Common myeloid progenitor, CD34-positive (primary cell): ENCODE measurements around the gene L3MBTL1.
A peak's percentile ranks its signal among the peaks of the same experiment; 100 is the strongest.

Source experiments
- CTCF ChIA-PET: fragments of 350-600 bp; sonication (Branson Sonifier 250); formaldehyde crosslinking; loops from one replicate; lab custom pipeline; 2021; ENCODE audit warnings: antibody characterized with exemption; lab: Charles Lee
- POLR2A ChIA-PET: fragments of 350-600 bp; sonication (Branson Sonifier 250); formaldehyde crosslinking; loops from one replicate; lab custom pipeline; 2021; ENCODE audit warnings: antibody characterized with exemption; lab: Charles Lee
- DNase-seq, 3 donors: peaks; one replicate each; pipeline versions ENCODE4 v3.0.0 to v3.0.0-alpha.2; 2013
- H3K27ac ChIP-seq, 2 experiments: 1 replicate in 1 of 2; 2 replicates in 1 of 2; pipeline ENCODE4 v1.7.0; 2013; ENCODE audit warnings: inconsistent platforms in 2 of 2, low read length in 2 of 2, mild to moderate bottlenecking in 2 of 2, low read depth in 1 of 2, moderate library complexity in 1 of 2; ENCODE audit not compliant: severe bottlenecking in 2 of 2, insufficient read depth in 1 of 2, poor library complexity in 1 of 2
- H3K27me3 ChIP-seq, 5 experiments: replicated peaks in 2 of 5; 1 replicate in 3 of 5; 2 replicates in 2 of 5; pipeline versions ENCODE4 v1.6.1 to v1.7.0; 2013; ENCODE audit warnings: low read length in 4 of 5, mild to moderate bottlenecking in 2 of 5, moderate library complexity in 2 of 5, inconsistent platforms in 1 of 5; ENCODE audit not compliant: insufficient read depth in 5 of 5, control insufficient read depth in 4 of 5
- H3K36me3 ChIP-seq, 4 experiments: 1 replicate in 2 of 4; 2 replicates in 2 of 4; pipeline versions ENCODE4 v1.6.1 to v1.7.0; 2013; ENCODE audit warnings: low read length in 3 of 4, control low read depth in 1 of 4, mild to moderate bottlenecking in 1 of 4; ENCODE audit not compliant: control insufficient read depth in 4 of 4, insufficient read depth in 4 of 4
- H3K4me1 ChIP-seq, 4 experiments: 1 replicate in 3 of 4; 2 replicates in 1 of 4; pipeline versions ENCODE4 v1.6.1 to v1.7.1; 2013; ENCODE audit warnings: low read length in 3 of 4, mild to moderate bottlenecking in 3 of 4, control low read depth in 1 of 4, inconsistent platforms in 1 of 4, moderate library complexity in 1 of 4; ENCODE audit not compliant: control insufficient read depth in 4 of 4, insufficient read depth in 4 of 4; ENCODE audit errors: control extremely low read depth in 1 of 4
- H3K4me3 ChIP-seq, 7 experiments: 1 replicate in 4 of 7; 2 replicates in 3 of 7; pipeline versions ENCODE4 v1.5.1 to v1.7.0; 2013; ENCODE audit warnings: mild to moderate bottlenecking in 7 of 7, low read length in 6 of 7, moderate library complexity in 6 of 7, inconsistent platforms in 2 of 7, low read depth in 2 of 7, control low read depth in 1 of 7; ENCODE audit not compliant: insufficient read depth in 4 of 7, control insufficient read depth in 1 of 7; ENCODE audit errors: extremely low read depth in 1 of 7
- H3K9me3 ChIP-seq, 5 experiments: 1 replicate in 4 of 5; 2 replicates in 1 of 5; pipeline versions ENCODE4 v1.6.1 to v1.7.1; 2013; ENCODE audit warnings: low read length in 4 of 5, mild to moderate bottlenecking in 2 of 5, inconsistent platforms in 1 of 5, low read depth in 1 of 5, moderate library complexity in 1 of 5; ENCODE audit not compliant: control insufficient read depth in 4 of 5, insufficient read depth in 2 of 5; ENCODE audit errors: control extremely low read depth in 1 of 5
- WGBS: methylation state at CpG from one replicate; pipeline ENCODE4 v1.1.5; 2013; ENCODE audit not compliant: insufficient coverage; 5-methylcytosine and 5-hydroxymethylcytosine counted together

L3MBTL1 gene

GRCh38 chr20:43513931-43514647, 6.6 kb downstream of the L3MBTL1 start:
- Histone ChIP-seq H3K27me3 (peaks cover 0 to 4% (median 2%) of the 10 kb centered on the region in 5 experiments), H3K9me3 (no peaks in the 10 kb centered on the region), H3K36me3 (peaks cover 0 to 3% (median 0%) of the 10 kb centered on the region in 4 experiments), H3K27ac (peak overlapping the region in 1 of 2 experiments; percentile 34), H3K4me3 (peak overlapping the region; percentile 37 to 78 (median 60)), H3K4me1 (peaks cover 0 to 15% (median 11%) of the 10 kb centered on the region in 4 experiments)
- 47% methylated on average over 39 of the region's 39 CpGs for WGBS
- DNase-seq: peak; percentile 98 to 99 (median 99)
- ChIA-PET CTCF (interaction anchor here (0.9 to 2.5 kb wide), 2 partner anchors 8 to 64 kb away, joined by 3 to 10 read pairs; no protein-coding TSS in a partner anchor), POLR2A (interaction anchor here (1.3 to 1.5 kb wide), 2 partner anchors 56 to 57 kb away, joined by 4 to 7 read pairs; no protein-coding TSS in a partner anchor)

GRCh38 chr20:43514648-43514999, 7.1 kb downstream of the L3MBTL1 start:
- H3K36me3 ChIP-seq: peaks cover 0 to 3% (median 0%) of the 10 kb centered on the region in 4 experiments
- POLR2A ChIA-PET: interaction anchor here (1.3 to 1.5 kb wide), 2 partner anchors 56 to 58 kb away, joined by 4 to 7 read pairs; no protein-coding TSS in a partner anchor
- no peak for DNase-seq
- H3K4me3 ChIP-seq: peak overlapping the region; percentile 36 to 77 (median 60)
- H3K27ac ChIP-seq: peak overlapping the region in 1 of 2 experiments; percentile 11
- H3K9me3 ChIP-seq: peaks cover 0 to 3% (median 0%) of the 10 kb centered on the region in 5 experiments
- peaks cover 0 to 2% (median 0%) of the 10 kb centered on the region in 5 experiments for H3K27me3 ChIP-seq
- WGBS: 26% methylated on average over 25 of the region's 27 CpGs
- CTCF ChIA-PET: interaction anchor here (0.9 to 2.5 kb wide), 2 partner anchors 8 to 65 kb away, joined by 3 to 10 read pairs; no protein-coding TSS in a partner anchor
- peaks cover 0 to 15% (median 11%) of the 10 kb centered on the region in 4 experiments for H3K4me1 ChIP-seq

GRCh38 chr20:43515628-43516027, 8.1 kb downstream of the L3MBTL1 start:
- H3K4me3 ChIP-seq: peak overlapping the region in 3 of 7 experiments; percentile 60 to 77 (median 73)
- WGBS: 92% methylated on average over 2 of the region's 2 CpGs
- no peak for DNase-seq
- peaks cover 0 to 15% (median 11%) of the 10 kb centered on the region in 4 experiments for H3K4me1 ChIP-seq
- H3K9me3 ChIP-seq: peaks cover 0 to 9% (median 3%) of the 10 kb centered on the region in 5 experiments
- H3K36me3 ChIP-seq: peaks cover 0 to 3% (median 0%) of the 10 kb centered on the region in 4 experiments
- ChIA-PET CTCF (interaction anchor here (0.9 to 2.5 kb wide), 4 partner anchors 13 to 66 kb away, joined by 3 to 10 read pairs (median 5); no protein-coding TSS in a partner anchor), POLR2A (no interaction called here)
- peaks cover 0 to 2% (median 0%) of the 10 kb centered on the region in 5 experiments for H3K27me3 ChIP-seq
- no peak overlapping the region for H3K27ac ChIP-seq

- DNase-seq: no peak
- ChIA-PET CTCF (interaction anchor here (0.6 to 1.1 kb wide), 2 partner anchors 20 to 22 kb away, joined by 3 read pairs; no protein-coding TSS in a partner anchor), POLR2A (no interaction called here)
- Histone ChIP-seq H3K27me3 (peaks cover 0 to 2% (median 0%) of the 10 kb centered on the region in 5 experiments), H3K4me3 (no peak overlapping the region), H3K36me3 (peaks cover 0 to 3% (median 0%) of the 10 kb centered on the region in 4 experiments), H3K4me1 (peaks cover 0 to 15% (median 11%) of the 10 kb centered on the region in 4 experiments), H3K27ac (no peak overlapping the region), H3K9me3 (peaks cover 0 to 9% (median 3%) of the 10 kb centered on the region in 5 experiments)
- WGBS: no CpG with 5 or more reads among the region's 1 CpG
These were observed 8.8 kb downstream of the L3MBTL1 start for GRCh38 chr20:43516251-43516824.

- Histone ChIP-seq H3K36me3 (peaks cover 0 to 3% (median 0%) of the 10 kb centered on the region in 4 experiments), H3K4me1 (peaks cover 0 to 9% (median 6%) of the 10 kb centered on the region in 4 experiments), H3K27me3 (peaks cover 0 to 2% (median 0%) of the 10 kb centered on the region in 5 experiments), H3K4me3 (no peak overlapping the region), H3K27ac (no peak overlapping the region), H3K9me3 (peaks cover 0 to 9% (median 3%) of the 10 kb centered on the region in 5 experiments)
- POLR2A ChIA-PET: no interaction called here
- no peak for DNase-seq
- 100% methylated on average over 1 of the region's 1 CpG for WGBS
- CTCF ChIA-PET: no interaction called here
These were observed 12.7 kb downstream of the L3MBTL1 start for GRCh38 chr20:43520074-43520630.

- POLR2A ChIA-PET: no interaction called here
- Histone ChIP-seq H3K27ac (no peak overlapping the region), H3K27me3 (no peaks in the 10 kb centered on the region), H3K4me3 (no peak overlapping the region), H3K4me1 (no peaks in the 10 kb centered on the region), H3K9me3 (peaks cover 0 to 4% (median 0%) of the 10 kb centered on the region in 5 experiments), H3K36me3 (peaks cover 0 to 5% (median 0%) of the 10 kb centered on the region in 4 experiments)
- CTCF ChIA-PET: interaction anchor here (1.9 kb wide), 1 partner anchor 10 kb away, joined by 6 read pairs; no protein-coding TSS in a partner anchor
- no peak for DNase-seq
- 100% methylated on average over 1 of the region's 5 CpGs for WGBS
These were observed 17.5 kb downstream of the L3MBTL1 start for GRCh38 chr20:43525021-43525420.
